GM12873 (cell line): Measurements from ENCODE around the gene TMEM145.
A peak's percentile ranks its signal among the peaks of the same experiment; 100 is the strongest.

ENCODE experiments used
- TF ChIP-seq, protein P1 (sequence below): IDR thresholded peaks from 2 replicates; pipeline ENCODE4 v1.5.1; 2012; ENCODE audit warnings: low read depth, mild to moderate bottlenecking, moderate library complexity, low read length, control low read depth; ENCODE audit not compliant: insufficient read depth; ENCODE audit errors: missing control alignments

TMEM145 gene

GRCh38 chr19:42323852-42324654 is 10.9 kb downstream of the TMEM145 start:
- TF ChIP-seq, protein P1, sequence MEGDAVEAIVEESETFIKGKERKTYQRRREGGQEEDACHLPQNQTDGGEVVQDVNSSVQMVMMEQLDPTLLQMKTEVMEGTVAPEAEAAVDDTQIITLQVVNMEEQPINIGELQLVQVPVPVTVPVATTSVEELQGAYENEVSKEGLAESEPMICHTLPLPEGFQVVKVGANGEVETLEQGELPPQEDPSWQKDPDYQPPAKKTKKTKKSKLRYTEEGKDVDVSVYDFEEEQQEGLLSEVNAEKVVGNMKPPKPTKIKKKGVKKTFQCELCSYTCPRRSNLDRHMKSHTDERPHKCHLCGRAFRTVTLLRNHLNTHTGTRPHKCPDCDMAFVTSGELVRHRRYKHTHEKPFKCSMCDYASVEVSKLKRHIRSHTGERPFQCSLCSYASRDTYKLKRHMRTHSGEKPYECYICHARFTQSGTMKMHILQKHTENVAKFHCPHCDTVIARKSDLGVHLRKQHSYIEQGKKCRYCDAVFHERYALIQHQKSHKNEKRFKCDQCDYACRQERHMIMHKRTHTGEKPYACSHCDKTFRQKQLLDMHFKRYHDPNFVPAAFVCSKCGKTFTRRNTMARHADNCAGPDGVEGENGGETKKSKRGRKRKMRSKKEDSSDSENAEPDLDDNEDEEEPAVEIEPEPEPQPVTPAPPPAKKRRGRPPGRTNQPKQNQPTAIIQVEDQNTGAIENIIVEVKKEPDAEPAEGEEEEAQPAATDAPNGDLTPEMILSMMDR, result no peak

DNA sequence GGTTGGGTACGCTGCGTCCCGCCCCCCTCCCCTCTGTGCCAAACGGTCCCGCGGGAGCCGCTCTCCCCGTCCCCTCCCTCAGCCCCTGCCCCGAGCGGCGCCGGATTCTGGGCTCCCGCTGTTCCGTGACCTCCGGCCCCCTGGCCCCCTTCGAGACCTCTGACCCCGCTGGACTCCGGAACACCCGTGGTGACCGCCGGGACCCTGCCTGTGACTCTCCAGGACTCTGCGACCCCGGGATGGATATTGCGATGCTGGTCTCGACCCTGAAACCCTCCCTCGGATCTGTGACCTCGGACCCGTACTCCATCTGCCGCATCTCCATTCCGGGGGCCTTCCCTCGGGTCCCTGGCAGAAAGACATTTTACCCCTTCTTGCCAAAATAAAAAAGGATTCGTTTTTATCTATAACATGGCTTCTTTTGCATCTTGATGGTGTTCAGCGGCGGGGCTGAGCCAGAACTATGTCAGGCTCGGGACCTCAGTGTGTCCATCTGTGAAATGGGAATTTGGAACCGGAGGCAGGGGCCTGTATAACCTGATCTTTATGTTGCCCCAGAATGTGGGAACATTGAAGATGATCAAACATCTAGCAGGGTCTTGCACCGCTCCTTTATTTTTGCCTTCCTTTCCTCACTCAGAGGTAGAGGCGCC is 11.7 kb downstream of the TMEM145 start:
- TF ChIP-seq, protein P1, result no peak

DNA sequence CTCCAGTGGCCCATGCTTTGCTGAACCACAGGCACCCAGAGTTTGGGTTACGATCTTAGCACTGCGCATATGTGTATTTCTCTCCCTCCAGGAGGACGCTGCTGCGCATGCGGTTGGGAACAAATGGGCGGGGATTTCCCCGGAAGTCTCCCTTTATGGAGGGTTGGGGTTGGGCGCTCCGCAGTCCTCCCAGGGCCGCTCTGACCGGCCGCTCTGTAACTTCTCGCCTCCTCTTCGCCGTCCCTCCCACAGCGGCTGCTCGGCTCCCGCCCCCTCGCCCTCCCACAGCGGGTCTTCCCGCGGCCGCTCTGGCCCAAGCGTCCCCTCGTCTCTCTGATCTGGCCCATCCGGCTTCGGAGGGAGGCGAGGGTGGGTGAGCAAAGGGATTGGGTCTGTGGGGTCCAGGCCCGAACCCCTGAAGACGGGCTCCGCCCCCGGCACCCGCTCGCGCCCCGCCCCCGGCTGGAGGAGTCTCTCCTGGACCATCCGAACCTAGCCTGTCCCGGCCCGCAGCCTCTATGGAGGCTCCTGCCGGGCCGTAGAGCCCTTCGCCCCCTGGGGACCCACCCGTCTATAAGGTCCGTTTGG is 12.3 kb downstream of the TMEM145 start, which contains the start of gene MEGF8:
Gene MEGF8, plus strand, starts transcription at position 328 of the 588 bp plus-strand sequence. CDS start 609 bp downstream, outside the sequence.
- TF ChIP-seq, protein P1, result peak; percentile 93

- TF ChIP-seq, protein P1, result peak; percentile 38
These were observed 13.0 kb downstream of the TMEM145 start for GRCh38 chr19:42325896-42326771.

GRCh38 chr19:42326969-42327368 is 13.9 kb downstream of the TMEM145 start:
- TF ChIP-seq, protein P1, result no peak

DNA sequence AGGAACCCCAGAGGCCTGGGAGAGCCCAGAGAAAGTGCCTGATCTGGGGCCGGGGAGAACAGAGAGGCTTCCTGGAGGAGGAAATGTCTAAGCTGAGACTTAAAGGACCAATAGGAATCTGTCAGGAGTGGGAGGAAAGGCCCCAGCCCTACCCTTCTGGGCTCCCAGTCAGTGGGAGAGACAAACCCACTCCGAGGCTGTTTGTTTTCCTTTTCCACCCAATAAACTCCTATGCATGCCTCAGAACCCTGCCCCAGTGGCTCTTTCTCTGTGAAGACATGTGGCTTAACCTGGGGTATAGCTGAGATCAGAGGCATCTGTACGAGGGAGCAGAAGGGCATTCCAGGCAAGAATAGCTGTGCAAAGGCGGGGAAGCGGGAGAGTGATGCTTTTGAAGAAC is 14.3 kb downstream of the TMEM145 start:
- TF ChIP-seq, protein P1, result no peak
